ENCODE data around the gene TMX3. TPM values are rescaled to one million over a fixed set of nuclear protein-coding genes. Genes with fewer than 3 reads are reported as not detected.

The TMX3 gene
- total RNA-seq, 1 experiment from 2014 or later = 39.5 TPM

DNA sequence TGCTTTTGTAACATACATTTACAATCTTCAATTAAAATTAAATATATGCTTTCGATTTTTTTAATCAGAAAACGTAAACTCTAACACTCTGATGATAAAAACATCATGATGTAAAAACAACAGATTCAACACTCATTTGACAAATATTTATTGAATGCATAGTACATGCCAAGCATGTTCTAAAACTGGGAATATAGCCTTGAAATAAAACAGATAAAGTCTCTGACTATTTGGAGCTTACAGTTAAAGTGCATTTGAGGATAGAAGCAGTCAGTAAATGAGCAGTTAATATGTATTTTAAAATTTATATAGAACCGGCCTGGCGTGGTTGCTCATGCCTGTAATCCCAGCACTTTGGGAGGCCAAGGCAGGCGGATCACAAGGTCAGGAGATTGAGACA lies 47.8 kb downstream of the TMX3 start:
- no peak overlapping the region for H2BK5ac ChIP-seq (ENCODE audit: insufficient read length, low read length)
- H4K5ac ChIP-seq (ENCODE audit: insufficient read length, low read depth, low read length) = no peak overlapping the region
- H2AFZ ChIP-seq (ENCODE audit: low read length) = no peak overlapping the region
- no peaks in the 10 kb centered on the region for H4K20me1 ChIP-seq (ENCODE audit: control insufficient read depth, insufficient read depth, insufficient read length)
- H3K18ac ChIP-seq (ENCODE audit: insufficient read length, low read depth, low read length) = no peak overlapping the region
- H3K56ac ChIP-seq (ENCODE audit: insufficient read length, low read depth, low read length) = no peak overlapping the region
- DNase-seq = no peak
- Mint-ChIP-seq H3K4me1 (no peaks in the 10 kb centered on the region), H3K27ac (no peak overlapping the region), H3K4me3 (no peak overlapping the region), H3K27me3 (ENCODE audit: low read depth) (no peaks in the 10 kb centered on the region; the same call in 1 of the 2 replicates), H3K36me3 (ENCODE audit: insufficient read depth in 1 of 3, low read depth in 3 of 3) (no peaks in the 10 kb centered on the region), H3K9me3 (no peaks in the 10 kb centered on the region; a peak in 1 of 5 replicates)
- no peak overlapping the region for H4K8ac ChIP-seq (replicated peaks; ENCODE audit: insufficient read length, low read depth, low read length)
- no peak overlapping the region for H3K14ac ChIP-seq (ENCODE audit: insufficient read depth, low read length)
- H3K23ac ChIP-seq (ENCODE audit: insufficient read length, low read depth, low read length) = no peak overlapping the region
- no peak overlapping the region for H2AK5ac ChIP-seq (ENCODE audit: insufficient read length, low read length)
- TF ChIP-seq, protein P1, sequence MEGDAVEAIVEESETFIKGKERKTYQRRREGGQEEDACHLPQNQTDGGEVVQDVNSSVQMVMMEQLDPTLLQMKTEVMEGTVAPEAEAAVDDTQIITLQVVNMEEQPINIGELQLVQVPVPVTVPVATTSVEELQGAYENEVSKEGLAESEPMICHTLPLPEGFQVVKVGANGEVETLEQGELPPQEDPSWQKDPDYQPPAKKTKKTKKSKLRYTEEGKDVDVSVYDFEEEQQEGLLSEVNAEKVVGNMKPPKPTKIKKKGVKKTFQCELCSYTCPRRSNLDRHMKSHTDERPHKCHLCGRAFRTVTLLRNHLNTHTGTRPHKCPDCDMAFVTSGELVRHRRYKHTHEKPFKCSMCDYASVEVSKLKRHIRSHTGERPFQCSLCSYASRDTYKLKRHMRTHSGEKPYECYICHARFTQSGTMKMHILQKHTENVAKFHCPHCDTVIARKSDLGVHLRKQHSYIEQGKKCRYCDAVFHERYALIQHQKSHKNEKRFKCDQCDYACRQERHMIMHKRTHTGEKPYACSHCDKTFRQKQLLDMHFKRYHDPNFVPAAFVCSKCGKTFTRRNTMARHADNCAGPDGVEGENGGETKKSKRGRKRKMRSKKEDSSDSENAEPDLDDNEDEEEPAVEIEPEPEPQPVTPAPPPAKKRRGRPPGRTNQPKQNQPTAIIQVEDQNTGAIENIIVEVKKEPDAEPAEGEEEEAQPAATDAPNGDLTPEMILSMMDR (conservative IDR thresholded peaks at IDR 0.05) = no peak
- no peaks in the 10 kb centered on the region for H3K4me1 ChIP-seq (ENCODE audit: insufficient read depth, low read length)
- H3K27me3 ChIP-seq (ENCODE audit: insufficient read depth, low read length) = no peaks in the 10 kb centered on the region
- H3K79me1 ChIP-seq (ENCODE audit: insufficient read depth, low read depth, low read length, poor library complexity, severe bottlenecking) = no peaks in the 10 kb centered on the region
- no peak overlapping the region for H2BK12ac ChIP-seq (ENCODE audit: insufficient read length, low read depth, low read length)
- no peak overlapping the region for H2BK20ac ChIP-seq (ENCODE audit: low read depth, low read length, poor library complexity, severe bottlenecking)
- no peak overlapping the region for H3T11ph ChIP-seq (ENCODE audit: low read length)
- H2BK15ac ChIP-seq (ENCODE audit: low read depth, low read length) = no peak overlapping the region
- H4K91ac ChIP-seq (ENCODE audit: insufficient read length, low read depth, low read length) = no peak overlapping the region
- no peaks in the 10 kb centered on the region for H3K23me2 ChIP-seq (ENCODE audit: insufficient read length, low read depth, low read length, poor library complexity, severe bottlenecking)
- H3K4me2 ChIP-seq (ENCODE audit: insufficient read depth, insufficient read length, low read length) = no peak overlapping the region
- no peak overlapping the region for H3K9ac ChIP-seq (ENCODE audit: extremely low read depth, insufficient read length, low read length)
- no peaks in the 10 kb centered on the region for H3K79me2 ChIP-seq (ENCODE audit: insufficient read depth, low read length)
- H3K9me3 ChIP-seq (ENCODE audit: control insufficient read depth, low read depth, low read length) = no peaks in the 10 kb centered on the region
- no peak overlapping the region for H2BK120ac ChIP-seq (ENCODE audit: low read depth, low read length, poor library complexity, severe bottlenecking)
- no CpG with 5 or more reads among the region's 5 CpGs for WGBS (ENCODE audit: extremely low coverage, insufficient read length, low lambda C conversion rate)
- H3K4ac ChIP-seq (ENCODE audit: low read depth, low read length) = no peak overlapping the region
- no peak overlapping the region for H3K27ac ChIP-seq (ENCODE audit: insufficient read length, low read depth, low read length)
